CD4-positive, CD25-positive, alpha-beta regulatory T cell (primary cell): ENCODE data around the gene PEX11G. TPM values are rescaled to one million over a fixed set of nuclear protein-coding genes. Genes with fewer than 3 reads are reported as not detected.

ENCODE experiments used
- ATAC-seq, 2 donors: fragments of 150-1000 bp; cut with Tn5 transposase; one replicate each; pipeline ENCODE4 v1.10.0; 2021; ENCODE audit warnings: low read depth in 2 of 2, moderate number of reproducible peaks in 2 of 2, moderate library complexity in 1 of 2
- DNase-seq, 3 donors: peaks; one replicate each; pipeline versions ENCODE4 v3.0.0 to v3.0.0-alpha.2; 2012 to 2022; ENCODE audit warnings: mixed read lengths in 1 of 3
- H3K27ac ChIP-seq: one replicate; pipeline ENCODE4 v1.7.0; 2013; ENCODE audit warnings: mild to moderate bottlenecking, low read length; ENCODE audit not compliant: insufficient read depth, poor library complexity, severe bottlenecking
- H3K27me3 ChIP-seq: one replicate; pipeline ENCODE4 v1.7.0; 2013; ENCODE audit warnings: low read length; ENCODE audit not compliant: control insufficient read depth, insufficient read depth
- H3K36me3 ChIP-seq: one replicate; pipeline ENCODE4 v1.7.0; 2013; ENCODE audit warnings: mild to moderate bottlenecking, low read length, moderate library complexity; ENCODE audit not compliant: control insufficient read depth, insufficient read depth
- H3K4me1 ChIP-seq: 2 replicates; pipeline ENCODE4 v1.7.0; 2013; ENCODE audit warnings: mild to moderate bottlenecking, low read length; ENCODE audit not compliant: insufficient read depth, control insufficient read depth, poor library complexity, severe bottlenecking
- H3K4me3 ChIP-seq: one replicate; pipeline ENCODE4 v1.7.0; 2013; ENCODE audit warnings: low read depth, mild to moderate bottlenecking, low read length, moderate library complexity
- H3K9me3 ChIP-seq, 2 experiments: 1 replicate in 1 of 2; 2 replicates in 1 of 2; pipeline ENCODE4 v1.7.0; 2013; ENCODE audit warnings: low read length in 2 of 2, mild to moderate bottlenecking in 1 of 2, moderate library complexity in 1 of 2; ENCODE audit not compliant: control insufficient read depth in 2 of 2
- H3K27ac Mint-ChIP-seq, 3 donors: one replicate each; pipeline ENCODE4 v1.8.0; 2020 to 2022; ENCODE audit warnings: mild to moderate bottlenecking in 3 of 3, mixed read lengths in 3 of 3, moderate library complexity in 2 of 3
- H3K27me3 Mint-ChIP-seq: one replicate; pipeline ENCODE4 v1.8.0; 2022; ENCODE audit warnings: mild to moderate bottlenecking, mixed read lengths
- H3K36me3 Mint-ChIP-seq: one replicate; pipeline ENCODE4 v1.8.0; 2020; ENCODE audit warnings: mixed read lengths
- H3K4me1 Mint-ChIP-seq, 4 donors: one replicate each; pipeline ENCODE4 v1.8.0; 2020 to 2022; ENCODE audit warnings: mixed read lengths in 4 of 4, mild to moderate bottlenecking in 1 of 4
- H3K4me3 Mint-ChIP-seq, 4 donors: one replicate each; pipeline ENCODE4 v1.8.0; 2020 to 2022; ENCODE audit warnings: mild to moderate bottlenecking in 4 of 4, mixed read lengths in 4 of 4, moderate library complexity in 3 of 4
- H3K9me3 Mint-ChIP-seq, 7 donors: one replicate each; pipeline ENCODE4 v1.8.0; 2020 to 2022; ENCODE audit warnings: mixed read lengths in 7 of 7, mild to moderate bottlenecking in 3 of 7, moderate library complexity in 2 of 7
- polyA plus RNA-seq, 4 donors: library from polyadenylated mRNA; unstranded; fragments of 300-500 nt; fragmentation: Illumina TruSeq; gene quantifications; one replicate each; pipeline ENCODE4 v1.2.3, GENCODE V29; 2021
- total RNA-seq: library from RNA; stranded (reverse); gene quantifications from one replicate; pipeline ENCODE4 v1.2.3, GENCODE V29; 2022

The PEX11G gene
- total and polyA plus RNA-seq, 5 donors from 2014 or later = 0.23 to 1.5 (median 0.76) TPM; not detected in 1

- Mint-ChIP-seq H3K27ac (no peak overlapping the region), H3K4me1 (no peaks in the 10 kb centered on the region), H3K27me3 (no peaks in the 10 kb centered on the region), H3K36me3 (peaks cover 12% of the 10 kb centered on the region), H3K4me3 (no peak overlapping the region), H3K9me3 (no peaks in the 10 kb centered on the region)
- H3K4me1 ChIP-seq = no peaks in the 10 kb centered on the region
- DNase-seq = no peak
- no peaks in the 10 kb centered on the region for H3K27me3 ChIP-seq
- no peaks in the 10 kb centered on the region for H3K9me3 ChIP-seq
- no peak overlapping the region for H3K27ac ChIP-seq
- no peak overlapping the region for H3K4me3 ChIP-seq
- ATAC-seq = no peak
- H3K36me3 ChIP-seq = peaks cover 91% of the 10 kb centered on the region
These were observed 21.5 kb downstream of the PEX11G start for GRCh38 chr19:7467009-7467989.

- H3K27me3 Mint-ChIP-seq = no peaks in the 10 kb centered on the region
- DNase-seq = no peak
- H3K9me3 Mint-ChIP-seq = no peaks in the 10 kb centered on the region
- H3K27ac ChIP-seq = no peak overlapping the region
- H3K4me1 Mint-ChIP-seq = no peaks in the 10 kb centered on the region
- H3K27me3 ChIP-seq = no peaks in the 10 kb centered on the region
- H3K36me3 ChIP-seq = peaks cover 86% of the 10 kb centered on the region
- H3K9me3 ChIP-seq = no peaks in the 10 kb centered on the region
- no peak overlapping the region for H3K4me3 ChIP-seq
- no peak overlapping the region for H3K4me3 Mint-ChIP-seq
- H3K27ac Mint-ChIP-seq = no peak overlapping the region
- peaks cover 9% of the 10 kb centered on the region for H3K36me3 Mint-ChIP-seq
- H3K4me1 ChIP-seq = no peaks in the 10 kb centered on the region
- ATAC-seq = no peak
These were observed 25.3 kb downstream of the PEX11G start for GRCh38 chr19:7463575-7463974.

- no peaks in the 10 kb centered on the region for H3K4me1 ChIP-seq
These were observed 26.8 kb downstream of the PEX11G start for GRCh38 chr19:7461841-7462629.

GRCh38 chr19:7460562-7460966, 28.3 kb downstream of the PEX11G start:
- ATAC-seq (no peak), DNase-seq (no peak)
- no peak overlapping the region for H3K4me3 ChIP-seq
- H3K36me3 ChIP-seq = peaks cover 92% of the 10 kb centered on the region
- H3K4me1 ChIP-seq = no peaks in the 10 kb centered on the region
- H3K9me3 ChIP-seq = no peaks in the 10 kb centered on the region
- peaks cover 16% of the 10 kb centered on the region for H3K36me3 Mint-ChIP-seq
- H3K27me3 Mint-ChIP-seq = no peaks in the 10 kb centered on the region
- H3K27ac Mint-ChIP-seq = no peak overlapping the region
- H3K4me1 Mint-ChIP-seq = peaks cover 0 to 4% (median 1%) of the 10 kb centered on the region in 4 donors
- H3K9me3 Mint-ChIP-seq = no peaks in the 10 kb centered on the region
- H3K4me3 Mint-ChIP-seq = no peak overlapping the region
- no peaks in the 10 kb centered on the region for H3K27me3 ChIP-seq
- no peak overlapping the region for H3K27ac ChIP-seq

More at GRCh38 chr19:7461841-7462629, 26.8 kb downstream of the PEX11G start:
- no peaks in the 10 kb centered on the region for H3K9me3 ChIP-seq
- DNase-seq = no peak
- Mint-ChIP-seq H3K4me1 (peaks cover 0 to under 1% (median 0%) of the 10 kb centered on the region in 4 donors), H3K36me3 (peaks cover 9% of the 10 kb centered on the region), H3K4me3 (peak overlapping the region in 1 of 4 donors; percentile 61), H3K27ac (no peak overlapping the region), H3K9me3 (no peaks in the 10 kb centered on the region), H3K27me3 (no peaks in the 10 kb centered on the region)
- no peak for ATAC-seq
- no peak overlapping the region for H3K27ac ChIP-seq
- H3K27me3 ChIP-seq = no peaks in the 10 kb centered on the region
- H3K36me3 ChIP-seq = peaks cover 86% of the 10 kb centered on the region
- H3K4me3 ChIP-seq = no peak overlapping the region

- Histone ChIP-seq H3K36me3 (peaks cover 92% of the 10 kb centered on the region), H3K27me3 (no peaks in the 10 kb centered on the region), H3K4me1 (no peaks in the 10 kb centered on the region), H3K9me3 (no peaks in the 10 kb centered on the region), H3K27ac (no peak overlapping the region), H3K4me3 (no peak overlapping the region)
- Mint-ChIP-seq H3K4me3 (no peak overlapping the region), H3K27me3 (no peaks in the 10 kb centered on the region), H3K36me3 (peaks cover 21% of the 10 kb centered on the region), H3K27ac (no peak overlapping the region), H3K4me1 (peaks cover 0 to 7% (median 7%) of the 10 kb centered on the region in 4 donors), H3K9me3 (peaks cover 0 to 1% (median 0%) of the 10 kb centered on the region in 7 donors)
- no peak for DNase-seq
- ATAC-seq = no peak
These were observed 29.1 kb downstream of the PEX11G start for GRCh38 chr19:7459773-7460172.

- Histone ChIP-seq H3K4me1 (no peaks in the 10 kb centered on the region), H3K36me3 (peaks cover 92% of the 10 kb centered on the region), H3K27ac (no peak overlapping the region), H3K9me3 (no peaks in the 10 kb centered on the region), H3K27me3 (no peaks in the 10 kb centered on the region), H3K4me3 (no peak overlapping the region)
- Mint-ChIP-seq H3K9me3 (peaks cover 0 to 4% (median 0%) of the 10 kb centered on the region in 7 donors), H3K36me3 (peaks cover 29% of the 10 kb centered on the region), H3K4me3 (no peak overlapping the region), H3K4me1 (peaks cover 0 to 16% (median 7%) of the 10 kb centered on the region in 4 donors), H3K27me3 (no peaks in the 10 kb centered on the region), H3K27ac (no peak overlapping the region)
- no peak for ATAC-seq
- no peak for DNase-seq
These were observed 30.2 kb downstream of the PEX11G start for GRCh38 chr19:7458675-7459074.

- Mint-ChIP-seq H3K36me3 (peaks cover 31% of the 10 kb centered on the region), H3K4me3 (no peak overlapping the region), H3K27me3 (no peaks in the 10 kb centered on the region), H3K4me1 (peaks cover 0 to 21% (median 8%) of the 10 kb centered on the region in 4 donors), H3K27ac (no peak overlapping the region), H3K9me3 (peaks cover 0 to 7% (median 0%) of the 10 kb centered on the region in 7 donors)
- ATAC-seq = no peak
- Histone ChIP-seq H3K4me3 (no peak overlapping the region), H3K27me3 (no peaks in the 10 kb centered on the region), H3K9me3 (no peaks in the 10 kb centered on the region), H3K36me3 (peaks cover 87% of the 10 kb centered on the region), H3K4me1 (no peaks in the 10 kb centered on the region), H3K27ac (no peak overlapping the region)
- DNase-seq = no peak
These were observed 31.8 kb downstream of the PEX11G start for GRCh38 chr19:7456964-7457541.
